Activated naive CD4-positive, alpha-beta T cell treated with Interleukin-2 at 50 U/mL for 16 hours (primary cell): ENCODE data around the gene VPS72.
"Not testable (repeated sequence)": the region's sequence is repeated elsewhere in the genome, so short reads cannot be mapped to it uniquely, and the experiment has no call there.

Experiments
- DNase-seq: peaks from one replicate; pipeline ENCODE4 v3.0.0-alpha.2; 2020

VPS72 gene

GRCh38 chr1:151189637-151190445 lies at the start of gene VPS72:
VPS72 (minus strand) TSS chr1:151190197; CDS start chr1:151190121, 76 bp downstream.
- peak; percentile 89 for DNase-seq

GRCh38 chr1:151238467-151238739 lies 48.4 kb upstream of the VPS72 start:
- DNase-seq, result no peak

GRCh38 chr1:151237678-151238466 lies 47.9 kb upstream of the VPS72 start:
- DNase-seq, result no peak

GRCh38 chr1:151235235-151235634 lies 45.2 kb upstream of the VPS72 start:
- DNase-seq, result no peak

GRCh38 chr1:151222130-151222529 lies 32.1 kb upstream of the VPS72 start:
- no peak for DNase-seq

- DNase-seq, result no peak
Observed at GRCh38 chr1:151221616-151222015, 31.6 kb upstream of the VPS72 start.

GRCh38 chr1:151213560-151213959 lies 23.6 kb upstream of the VPS72 start:
- no peak for DNase-seq

- DNase-seq, result no peak
Observed at GRCh38 chr1:151211972-151212705, 22.1 kb upstream of the VPS72 start.

GRCh38 chr1:151210830-151211229 lies 20.8 kb upstream of the VPS72 start:
- DNase-seq, result no peak

GRCh38 chr1:151205381-151205965 lies 15.5 kb upstream of the VPS72 start:
- DNase-seq, result not testable (repeated sequence)

- DNase-seq, result peak; percentile 32
Observed at GRCh38 chr1:151199873-151200581, 10.0 kb upstream of the VPS72 start.

GRCh38 chr1:151198254-151199127 lies 8.5 kb upstream of the VPS72 start, which contains the start of gene PIP5K1A:
PIP5K1A (plus strand) TSS chr1:151198552; CDS start chr1:151198997, 445 bp downstream.
- peak; percentile 98 for DNase-seq

GRCh38 chr1:151197863-151198253 lies 7.9 kb upstream of the VPS72 start:
- DNase-seq, result no peak

- peak; percentile 54 for DNase-seq
Observed at GRCh38 chr1:151196292-151196800, 6.3 kb upstream of the VPS72 start.

- peak; percentile 31 for DNase-seq
Observed at GRCh38 chr1:151194894-151195594, 5.0 kb upstream of the VPS72 start.

- no peak for DNase-seq
Observed at GRCh38 chr1:151193856-151194255, 3.9 kb upstream of the VPS72 start.

- no peak for DNase-seq
Observed at GRCh38 chr1:151193304-151193703, 3.3 kb upstream of the VPS72 start.

- no peak for DNase-seq
Observed at GRCh38 chr1:151192047-151192446, 2.0 kb upstream of the VPS72 start.

- DNase-seq, result not testable (repeated sequence)
Observed at GRCh38 chr1:151188667-151189066, 1.3 kb downstream of the VPS72 start.

GRCh38 chr1:151187205-151187604 lies 2.8 kb downstream of the VPS72 start:
- DNase-seq, result no peak
